Measurements from ENCODE around the gene TCF12.
"Not testable (repeated sequence)": the region's sequence is repeated elsewhere in the genome, so short reads cannot be mapped to it uniquely, and the experiment has no call there.

Gene TCF12

DNA sequence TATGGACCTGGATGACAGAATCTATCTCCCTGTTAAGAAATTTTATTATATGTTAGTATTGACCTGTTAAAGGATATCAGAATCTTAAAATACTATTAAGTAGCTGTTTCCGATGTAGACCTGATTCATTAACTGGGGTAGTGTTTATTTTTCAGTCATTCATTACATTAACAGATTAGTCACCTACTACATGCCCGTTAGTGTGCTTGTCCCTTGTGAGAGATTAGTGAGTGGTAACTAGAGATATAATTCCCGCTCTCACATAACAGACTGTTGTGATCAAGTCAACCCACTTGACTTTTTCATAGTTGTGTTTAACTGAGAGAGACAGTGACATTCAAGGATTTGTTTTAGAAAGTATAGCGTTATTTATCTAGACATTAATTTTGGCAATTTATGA lies 166.8 kb downstream of the TCF12 start:
- in situ Hi-C loops (cut with HindIII; ENCODE audit: low sequenced_read_pairs), result no loop called here

DNA sequence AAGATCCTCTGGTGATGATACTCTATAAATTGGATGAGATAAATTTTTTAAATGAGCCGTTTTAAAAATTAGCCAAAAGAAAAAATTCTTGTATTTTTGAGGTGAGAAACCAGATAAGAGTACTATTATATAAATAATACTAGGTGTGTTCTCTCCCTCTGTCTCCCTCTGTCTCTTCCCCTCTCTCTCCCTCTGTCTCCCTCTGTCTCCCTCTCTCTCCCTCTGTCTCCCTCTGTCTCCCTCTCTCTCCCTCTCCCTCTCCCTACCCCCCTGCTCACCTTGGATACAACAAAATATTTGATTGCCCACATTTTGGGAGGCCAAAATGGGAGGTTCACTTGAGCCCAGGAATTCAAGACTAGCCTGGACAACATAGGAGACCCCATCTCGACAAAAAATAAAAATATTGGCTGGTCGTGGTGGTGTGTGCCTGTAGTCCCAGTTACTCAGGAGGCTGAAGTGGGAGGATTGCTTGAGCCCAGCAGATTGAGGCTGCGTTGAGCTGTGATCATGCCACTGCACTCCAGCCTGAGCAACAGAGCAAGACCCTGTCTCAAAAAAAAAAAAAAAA lies 168.5 kb downstream of the TCF12 start:
- in situ Hi-C loops (cut with HindIII; ENCODE audit: low sequenced_read_pairs), result no loop called here

DNA sequence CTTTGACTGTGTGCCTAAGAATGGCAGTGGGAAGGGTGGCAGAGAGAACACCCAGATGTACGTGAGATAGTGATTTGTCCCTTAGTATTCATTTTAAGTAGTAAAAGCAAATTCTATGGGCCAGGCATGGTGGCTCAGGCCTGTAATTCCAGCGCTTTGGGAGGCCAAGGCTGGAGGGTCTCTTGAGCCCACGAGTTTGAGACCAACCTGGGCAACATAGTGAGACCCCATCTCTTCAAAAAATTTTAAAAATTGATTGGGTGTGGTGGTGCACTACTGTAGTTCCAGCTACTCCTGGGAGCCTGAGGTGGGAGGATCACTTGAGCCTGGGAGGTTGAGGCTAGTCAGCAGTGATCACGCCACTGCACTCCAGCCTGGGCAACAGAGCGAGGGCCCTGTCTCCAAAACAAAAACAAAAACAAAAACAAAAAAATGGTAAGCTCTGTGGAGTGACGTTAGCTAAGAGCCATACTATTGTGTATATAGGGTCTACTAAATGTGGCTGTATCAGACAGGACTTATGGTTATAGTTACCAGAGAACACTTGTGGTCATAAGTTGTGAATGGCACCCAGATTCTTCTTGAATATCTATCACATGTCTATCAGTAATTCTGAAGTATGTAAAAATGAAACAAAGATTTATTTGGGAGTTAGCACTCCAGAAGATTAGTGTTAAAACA lies 171.5 kb downstream of the TCF12 start:
- in situ Hi-C loops (cut with HindIII; ENCODE audit: low sequenced_read_pairs), result no loop called here

DNA sequence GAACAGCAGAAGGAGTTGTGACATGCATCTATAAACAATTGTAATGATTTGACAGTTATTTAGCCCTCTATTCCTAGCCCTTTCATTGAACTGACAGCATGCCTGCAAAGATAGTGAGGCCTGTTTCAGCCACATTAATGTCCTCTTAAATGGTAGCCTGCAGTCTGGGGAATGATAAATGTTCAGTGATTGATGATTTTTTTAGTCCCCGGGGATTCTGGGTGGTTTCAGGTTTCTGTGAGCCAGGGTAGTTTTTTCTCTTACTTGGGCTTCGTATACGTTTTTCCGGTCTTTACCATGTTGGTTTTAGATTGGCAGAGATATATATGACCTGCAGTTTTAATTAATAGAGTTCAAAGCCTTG lies 172.0 kb downstream of the TCF12 start:
- in situ Hi-C loops (cut with HindIII; ENCODE audit: low sequenced_read_pairs), result no loop called here

DNA sequence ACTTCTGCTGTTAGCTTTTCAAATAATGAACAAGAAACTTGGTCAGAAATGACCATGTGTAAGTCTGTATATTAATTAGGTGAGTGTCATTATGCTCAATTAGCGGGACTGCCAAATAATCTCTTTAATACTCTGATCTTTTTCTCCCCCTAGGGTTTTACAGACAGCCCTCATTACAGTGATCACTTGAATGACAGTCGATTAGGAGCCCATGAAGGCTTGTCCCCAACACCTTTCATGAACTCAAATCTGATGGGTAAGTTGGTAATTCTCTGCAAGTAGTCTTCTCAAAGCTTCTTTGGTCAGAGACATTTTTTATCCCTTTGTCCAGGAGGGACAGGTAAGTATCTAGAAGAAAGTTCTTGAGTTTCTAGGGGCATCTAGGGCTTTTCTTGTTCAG lies 173.2 kb downstream of the TCF12 start:
- in situ Hi-C loops (cut with HindIII; ENCODE audit: low sequenced_read_pairs), result no loop called here

DNA sequence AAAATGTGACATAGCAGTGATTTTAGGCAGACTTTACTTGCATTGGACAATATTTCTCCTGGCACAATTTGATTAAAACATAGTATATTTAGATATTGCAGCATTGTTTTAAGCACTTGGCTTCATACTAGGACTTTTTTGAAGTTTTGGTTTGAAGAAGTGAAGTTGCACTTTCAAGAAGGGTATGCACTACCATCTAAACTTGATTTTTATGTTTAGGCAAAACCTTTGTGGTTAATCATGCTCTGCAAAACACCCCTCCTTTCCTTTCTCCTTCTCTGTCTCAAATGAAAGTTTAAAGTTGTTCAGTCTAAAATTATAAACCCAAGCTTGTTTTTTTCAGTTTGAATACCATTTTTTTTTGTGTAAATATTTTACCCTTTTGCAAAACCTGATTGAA lies 173.8 kb downstream of the TCF12 start:
- in situ Hi-C loops (cut with HindIII; ENCODE audit: low sequenced_read_pairs), result no loop called here

DNA sequence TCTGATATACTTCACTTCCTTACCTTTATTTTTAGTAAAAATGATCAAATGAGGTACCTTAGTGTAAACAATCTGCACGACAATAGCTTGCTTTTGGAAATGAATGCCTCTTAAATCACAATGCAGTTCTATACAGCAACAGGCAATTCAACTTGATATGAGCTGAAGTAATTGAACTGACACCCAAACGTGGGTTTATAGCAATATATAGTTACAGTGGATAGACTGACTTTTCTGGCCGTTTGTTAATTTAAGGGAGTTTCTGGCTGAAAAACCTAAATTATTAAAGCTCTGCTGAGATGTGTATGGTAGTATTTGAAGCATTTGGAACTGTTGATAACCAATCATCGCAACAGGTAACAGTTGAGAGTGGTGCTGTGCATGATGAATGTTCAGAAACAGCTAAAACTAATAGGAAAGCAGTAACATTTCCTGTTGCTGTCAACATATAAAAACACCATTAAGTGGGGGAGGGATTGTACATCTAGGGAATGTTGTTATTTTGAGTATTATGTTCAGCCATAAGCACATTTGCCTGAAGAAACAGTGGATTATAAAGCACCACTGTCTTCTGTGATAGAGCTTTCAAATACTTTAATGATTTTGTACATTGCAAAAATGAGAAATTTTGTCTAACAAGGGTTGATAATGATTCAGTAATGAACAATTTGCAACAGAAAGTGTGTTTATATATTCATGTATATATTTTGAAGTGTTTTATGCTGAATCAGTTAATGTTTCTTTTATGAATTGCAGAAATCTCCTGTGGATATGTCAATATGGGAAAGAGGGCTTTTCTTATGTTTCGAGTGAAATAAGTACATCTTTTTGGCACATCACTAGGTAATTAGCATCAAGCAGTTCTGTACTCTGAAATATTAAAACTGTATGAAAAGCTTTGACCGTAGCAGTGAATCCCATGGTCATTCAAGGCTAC lies 176.1 kb downstream of the TCF12 start:
- in situ Hi-C loops (cut with HindIII; ENCODE audit: low sequenced_read_pairs), result no loop called here

DNA sequence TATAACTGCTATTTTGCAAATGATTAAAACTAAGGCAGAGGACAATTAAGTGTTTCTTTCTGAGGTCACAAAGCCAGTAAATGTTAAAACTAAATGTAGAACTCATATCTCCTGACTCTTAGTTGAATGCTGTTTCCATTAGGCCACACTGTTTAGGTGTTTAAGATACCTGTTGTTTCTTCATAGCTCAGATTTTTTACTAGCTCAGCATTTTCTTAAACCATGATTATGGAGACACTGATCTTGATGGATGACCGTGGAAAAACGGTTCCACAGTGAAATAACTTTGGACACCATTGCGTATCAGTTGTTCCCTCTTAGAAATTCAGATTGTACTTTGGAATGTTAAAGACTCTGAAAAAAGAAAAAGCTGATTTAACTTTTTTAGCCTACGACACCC lies 177.5 kb downstream of the TCF12 start:
- in situ Hi-C loops (cut with HindIII; ENCODE audit: low sequenced_read_pairs), result no loop called here

DNA sequence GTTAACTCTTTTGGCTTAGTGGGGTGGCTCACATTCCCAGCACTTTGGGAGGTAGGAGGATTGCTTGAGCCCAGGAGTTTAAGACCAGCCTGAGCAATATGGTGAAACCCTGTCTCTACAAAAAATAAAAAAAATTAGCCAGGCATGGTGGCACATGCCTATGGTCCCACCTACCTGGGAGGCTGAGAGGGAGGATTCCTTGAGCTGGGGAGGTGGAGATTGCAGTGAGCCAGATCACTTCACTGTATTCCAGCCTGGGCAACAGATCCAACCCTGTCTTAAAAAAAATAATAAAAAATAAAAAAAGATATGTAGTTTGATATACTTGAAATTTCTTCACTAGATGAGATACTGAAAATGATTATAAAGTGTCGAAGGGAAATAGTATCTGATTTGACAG lies 178.8 kb downstream of the TCF12 start:
- in situ Hi-C loops (cut with HindIII; ENCODE audit: low sequenced_read_pairs), result no loop called here

DNA sequence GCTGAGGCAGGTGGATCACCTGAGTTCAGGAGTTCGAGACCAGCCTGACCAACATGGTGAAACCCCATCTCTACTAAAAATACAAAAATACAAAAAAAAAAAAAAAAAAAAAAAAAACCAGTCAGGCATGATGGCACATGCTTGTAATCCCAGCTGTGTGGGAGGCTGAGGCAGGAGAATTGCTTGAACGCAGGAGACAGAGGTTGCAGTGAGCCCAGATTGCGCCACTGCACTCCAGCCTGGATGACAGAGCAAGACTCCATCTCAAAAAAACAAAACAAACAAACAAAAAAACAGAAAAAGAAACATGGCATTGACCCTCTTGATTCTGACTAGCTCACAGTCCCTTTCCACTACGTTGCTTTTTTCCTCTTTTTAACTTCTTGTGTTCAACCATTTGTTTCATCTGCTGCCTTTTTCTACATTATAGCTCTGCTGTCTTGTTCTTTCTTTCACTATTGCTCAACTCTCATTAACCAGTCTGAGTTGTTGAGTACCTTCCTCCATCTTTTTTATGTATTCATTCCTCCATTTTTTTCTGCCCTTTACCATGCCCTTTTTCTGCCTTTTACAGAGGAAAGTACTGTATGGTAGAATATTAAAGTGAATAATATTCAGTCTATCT lies 179.6 kb downstream of the TCF12 start:
- in situ Hi-C loops (cut with HindIII; ENCODE audit: low sequenced_read_pairs), result not testable (repeated sequence)

DNA sequence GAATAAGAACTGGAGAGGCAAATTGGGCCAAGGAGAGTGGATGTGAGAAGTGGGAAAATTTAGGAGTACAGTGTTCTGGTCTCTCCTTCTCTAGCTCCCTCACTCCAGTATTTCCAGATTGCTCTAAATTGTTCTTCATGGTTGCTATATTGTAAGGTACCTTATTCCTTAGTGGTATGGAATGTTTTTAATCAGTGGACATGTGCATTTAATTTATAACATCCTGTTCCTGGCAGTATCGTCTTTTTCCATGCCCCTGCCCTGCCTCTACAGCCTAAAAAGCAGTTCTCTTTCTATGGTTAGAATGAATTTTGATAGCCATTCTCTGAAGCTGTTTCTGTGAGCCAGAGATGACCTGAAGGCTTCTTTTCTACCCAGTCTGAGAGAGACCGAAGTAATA lies 180.5 kb downstream of the TCF12 start:
- in situ Hi-C loops (cut with HindIII; ENCODE audit: low sequenced_read_pairs), result no loop called here

DNA sequence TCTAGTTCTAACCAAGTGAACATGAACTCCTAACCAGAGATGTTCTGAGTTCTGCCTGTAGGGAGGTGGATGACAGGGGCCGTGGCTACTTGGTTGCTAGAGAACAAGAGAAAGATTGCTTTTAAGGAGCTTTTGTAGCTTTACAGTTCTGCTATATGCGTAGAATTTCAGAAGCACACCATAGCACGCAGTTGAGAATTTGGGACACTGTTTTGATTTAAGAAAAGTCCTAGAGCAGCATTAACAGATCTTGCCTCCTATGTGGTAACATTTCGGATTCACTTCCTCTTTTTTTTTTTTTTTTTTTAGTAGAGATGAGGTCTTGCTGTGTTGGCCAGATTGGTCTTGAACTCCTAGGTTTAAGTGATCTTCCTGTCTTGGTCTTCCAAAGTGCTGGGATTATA lies 181.7 kb downstream of the TCF12 start:
- in situ Hi-C loops (cut with HindIII; ENCODE audit: low sequenced_read_pairs), result no loop called here

DNA sequence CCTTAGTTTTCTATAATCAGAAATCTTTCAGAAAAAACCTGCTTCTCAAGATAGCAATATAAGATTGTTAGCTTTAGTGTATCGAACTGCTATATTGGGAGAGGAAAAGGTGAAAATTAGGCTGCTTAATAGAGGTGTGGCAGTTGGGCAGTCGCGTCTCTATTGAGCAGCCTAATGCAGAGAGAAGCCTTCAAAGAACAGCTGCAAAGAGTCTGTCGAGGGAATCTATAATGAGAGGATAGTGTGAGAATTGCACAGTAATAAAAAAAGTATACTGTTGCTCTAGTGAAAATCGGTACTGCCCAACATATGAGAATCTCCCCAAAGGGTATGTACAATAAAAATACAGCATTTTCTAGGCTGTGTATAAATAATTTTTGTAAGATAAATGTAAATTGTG lies 184.4 kb downstream of the TCF12 start:
- in situ Hi-C loops (cut with HindIII; ENCODE audit: low sequenced_read_pairs), result no loop called here

DNA sequence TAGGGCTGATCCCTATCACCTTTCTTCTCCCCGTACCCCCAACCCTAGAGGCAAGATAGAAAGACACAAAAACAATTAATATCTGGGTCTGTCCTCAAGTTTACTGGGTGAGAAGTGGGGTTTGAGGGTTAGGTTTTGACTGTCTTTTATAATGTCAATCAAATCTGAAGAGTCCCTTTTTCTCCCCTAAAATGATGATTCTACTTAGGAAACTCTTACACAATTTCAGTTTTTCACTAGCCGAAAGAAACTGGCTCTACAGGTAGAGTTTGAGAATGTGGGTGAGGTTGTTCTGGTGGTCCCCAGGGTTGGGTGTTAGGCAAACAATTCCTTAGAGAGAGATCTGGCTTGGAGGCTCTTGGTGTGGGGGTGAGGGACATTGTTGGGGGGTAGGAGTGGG lies 189.9 kb downstream of the TCF12 start:
- in situ Hi-C loops (cut with HindIII; ENCODE audit: low sequenced_read_pairs), result no loop called here

DNA sequence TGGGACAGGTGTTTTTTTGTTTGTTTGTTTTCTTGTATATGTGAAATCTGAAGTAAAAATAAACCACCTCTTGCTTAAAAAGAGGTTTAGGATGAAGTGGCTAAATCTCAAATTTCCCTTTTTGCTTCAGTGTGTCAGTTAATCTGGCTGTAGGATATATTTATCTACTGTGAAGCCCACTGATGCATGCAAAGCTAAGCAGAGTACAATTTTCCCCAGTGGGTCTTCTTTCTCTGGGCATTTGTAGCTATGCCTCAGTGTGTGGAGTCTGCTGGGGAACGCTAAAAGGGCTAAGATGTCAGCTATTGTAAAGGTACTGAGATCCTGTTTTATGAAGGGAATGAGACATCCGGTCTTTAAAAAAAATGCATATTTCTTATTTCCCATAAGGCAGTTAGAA lies 190.6 kb downstream of the TCF12 start:
- in situ Hi-C loops (cut with HindIII; ENCODE audit: low sequenced_read_pairs), result no loop called here

DNA sequence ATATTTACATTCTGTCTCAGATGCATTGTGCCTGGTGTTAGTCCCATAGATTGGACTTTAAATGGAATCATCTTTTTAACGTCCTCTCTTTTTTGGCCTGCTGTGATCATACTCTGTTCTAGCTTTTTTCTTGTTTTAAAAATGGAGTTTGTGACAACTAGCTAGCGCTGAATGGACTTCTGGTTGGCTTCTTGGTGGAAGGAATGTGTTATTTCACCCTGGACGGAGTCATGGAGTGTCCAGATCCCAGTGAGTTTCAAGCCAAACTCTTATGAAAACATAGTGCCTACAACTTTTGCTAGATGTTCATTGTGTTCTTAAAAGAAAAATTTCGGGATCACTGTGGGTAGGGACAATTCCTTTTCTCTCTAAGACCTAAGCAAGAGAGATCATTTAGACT lies 192.6 kb downstream of the TCF12 start:
- in situ Hi-C loops (cut with HindIII; ENCODE audit: low sequenced_read_pairs), result no loop called here

DNA sequence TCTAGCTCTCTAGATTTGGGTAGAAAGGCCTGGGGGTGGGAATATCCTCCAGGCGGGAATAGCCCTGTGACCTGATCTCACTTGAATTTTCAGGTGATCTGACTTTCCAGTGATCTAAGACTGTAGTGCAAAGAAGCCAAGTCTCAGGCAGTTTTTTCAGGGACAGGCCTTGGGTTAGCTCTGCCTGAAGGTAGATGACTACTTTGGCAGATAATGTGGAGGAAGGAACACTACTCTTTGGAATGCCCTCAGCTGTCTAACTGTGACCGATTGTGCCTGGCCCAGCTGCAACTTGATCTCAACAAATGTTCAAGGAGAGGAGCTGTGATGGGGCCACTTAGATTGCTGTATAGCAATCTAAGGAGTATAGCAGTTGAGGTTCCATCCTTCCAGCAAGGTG lies 193.7 kb downstream of the TCF12 start:
- in situ Hi-C loops (cut with HindIII; ENCODE audit: low sequenced_read_pairs), result no loop called here

DNA sequence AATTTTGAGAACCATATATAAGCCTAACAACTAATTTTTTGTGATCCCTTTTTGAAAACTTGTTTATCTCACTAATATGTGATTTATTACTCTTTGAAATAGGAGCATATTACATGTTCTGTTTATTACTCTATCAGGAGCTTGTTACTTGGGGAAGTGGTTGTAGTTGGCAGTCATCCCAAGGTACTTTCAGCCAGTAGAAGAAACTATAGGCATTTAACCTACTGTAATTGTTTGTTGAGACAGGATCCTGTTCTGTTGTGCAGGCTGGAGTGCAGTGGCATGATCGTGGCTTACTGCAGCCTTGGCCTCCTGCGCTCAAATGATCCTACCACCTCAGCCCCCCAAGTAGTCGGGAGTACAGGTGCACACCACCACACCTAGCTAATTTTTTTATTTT lies 195.6 kb downstream of the TCF12 start:
- in situ Hi-C loops (cut with HindIII; ENCODE audit: low sequenced_read_pairs), result no loop called here

DNA sequence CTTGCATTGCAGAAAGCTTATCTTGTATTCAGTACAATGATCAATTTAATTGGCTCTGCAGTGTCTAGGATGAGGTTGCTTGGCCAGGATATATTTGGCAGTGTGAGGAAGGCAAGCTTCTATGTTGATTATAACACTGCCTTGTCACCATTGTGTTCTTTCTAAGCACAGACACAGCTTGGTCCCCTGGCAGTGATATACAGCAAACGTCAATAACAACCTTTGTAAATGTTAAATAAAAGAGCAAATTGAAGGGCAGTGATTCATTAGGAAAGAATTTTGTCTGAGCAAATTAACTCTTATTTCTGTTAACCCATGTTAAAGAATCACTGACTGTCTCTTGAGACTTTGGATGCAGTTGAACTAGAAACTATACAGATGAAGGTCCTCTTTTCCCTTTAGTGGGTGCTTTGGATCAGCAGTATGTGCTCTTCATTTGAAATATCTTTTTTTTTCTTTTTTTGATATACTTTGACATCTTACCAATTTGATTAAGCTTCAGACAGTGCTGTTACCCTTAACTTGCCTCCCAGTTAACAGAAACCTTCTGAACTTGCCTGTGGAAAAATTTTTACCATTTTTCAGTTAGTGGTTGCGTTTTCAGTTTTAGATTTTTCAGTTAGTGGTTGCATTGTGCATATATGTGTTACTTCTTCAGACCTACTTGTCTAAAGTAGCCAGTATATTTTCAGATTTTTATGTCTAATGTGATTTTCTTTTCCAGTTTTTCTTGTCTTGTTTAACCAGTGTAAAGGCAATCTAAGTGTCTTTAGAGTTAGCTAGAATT lies 199.8 kb downstream of the TCF12 start:
- in situ Hi-C loops (cut with HindIII; ENCODE audit: low sequenced_read_pairs), result no loop called here

DNA sequence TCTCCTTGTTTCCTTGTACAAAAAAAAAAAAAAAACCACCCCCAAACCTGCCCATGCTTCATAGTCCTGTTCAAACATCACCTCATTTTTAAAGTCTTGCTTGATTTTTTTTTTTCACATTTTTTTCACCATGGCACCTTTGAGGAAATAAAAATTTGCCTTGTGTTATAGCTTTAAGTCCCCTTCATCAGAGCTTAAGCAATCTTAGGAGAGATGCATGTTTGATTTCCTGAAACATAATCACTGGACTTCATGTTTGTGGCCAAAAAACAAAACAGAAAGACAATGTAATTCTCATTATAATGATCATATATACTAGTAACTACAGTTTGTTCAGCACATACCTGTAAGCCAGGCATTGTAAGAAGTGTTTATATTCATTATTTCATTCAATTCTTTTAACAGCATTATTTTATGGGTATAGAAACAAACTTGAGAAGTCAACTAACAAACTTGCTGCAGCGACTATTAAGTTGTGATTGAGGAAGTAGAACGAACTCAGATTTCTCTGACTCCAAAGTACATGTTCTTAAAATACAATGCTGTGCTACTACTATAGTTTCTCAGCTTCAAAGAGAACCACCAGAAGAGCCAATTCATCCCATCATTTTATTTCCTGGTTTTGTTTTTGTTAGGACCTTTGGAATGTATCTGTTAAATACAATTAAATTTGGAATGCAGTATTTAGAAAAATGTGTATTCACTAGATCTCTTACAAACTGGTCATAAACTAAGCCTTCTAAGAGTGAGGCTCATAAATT lies 203.8 kb downstream of the TCF12 start:
- in situ Hi-C loops (cut with HindIII; ENCODE audit: low sequenced_read_pairs), result no loop called here

All from endothelial cell of hepatic sinusoid (primary cell).